Non-pigmented ciliary epithelial cell (primary cell): ENCODE measurements around the gene FARP1.
"Not testable (repeated sequence)": the region's sequence is repeated elsewhere in the genome, so short reads cannot be mapped to it uniquely, and the experiment has no call there.

Experiments
- DNase-seq: peaks from one replicate; pipeline ENCODE4 v3.0.0-alpha.2; 2010; ENCODE audit warnings: low read depth

The FARP1 gene

GRCh38 chr13:98366959-98367358, 224.1 kb downstream of the FARP1 start:
- no peak for DNase-seq

GRCh38 chr13:98368019-98368418, 225.1 kb downstream of the FARP1 start:
- DNase-seq, result no peak

- DNase-seq, result not testable (repeated sequence)
These were observed 226.6 kb downstream of the FARP1 start for GRCh38 chr13:98369520-98369919.

GRCh38 chr13:98370261-98370660, 227.4 kb downstream of the FARP1 start:
- DNase-seq, result no peak

- DNase-seq, result no peak
These were observed 228.1 kb downstream of the FARP1 start for GRCh38 chr13:98370806-98371515.

- no peak for DNase-seq
These were observed 228.7 kb downstream of the FARP1 start for GRCh38 chr13:98371516-98372023.

GRCh38 chr13:98372876-98373275, 230.0 kb downstream of the FARP1 start:
- DNase-seq, result no peak

GRCh38 chr13:98374750-98375149, 231.9 kb downstream of the FARP1 start:
- no peak for DNase-seq

- DNase-seq, result no peak
These were observed 234.9 kb downstream of the FARP1 start for GRCh38 chr13:98377635-98378378.

- DNase-seq, result no peak
These were observed 241.8 kb downstream of the FARP1 start for GRCh38 chr13:98384739-98385138.

- DNase-seq, result no peak
These were observed 242.7 kb downstream of the FARP1 start for GRCh38 chr13:98385606-98386005.

- no peak for DNase-seq
These were observed 243.7 kb downstream of the FARP1 start for GRCh38 chr13:98386637-98387036.

GRCh38 chr13:98389319-98389718, 246.4 kb downstream of the FARP1 start:
- no peak for DNase-seq

GRCh38 chr13:98390086-98390715, 247.3 kb downstream of the FARP1 start:
- no peak for DNase-seq

GRCh38 chr13:98393873-98394272, 251.0 kb downstream of the FARP1 start:
- DNase-seq, result no peak

- no peak for DNase-seq
These were observed 252.1 kb downstream of the FARP1 start for GRCh38 chr13:98394820-98395510.

- no peak for DNase-seq
These were observed 253.3 kb downstream of the FARP1 start for GRCh38 chr13:98396071-98396710.

- DNase-seq, result no peak
These were observed 254.3 kb downstream of the FARP1 start for GRCh38 chr13:98397221-98397620.

- no peak for DNase-seq
These were observed 255.0 kb downstream of the FARP1 start for GRCh38 chr13:98397861-98398260.

GRCh38 chr13:98398581-98398980, 255.7 kb downstream of the FARP1 start:
- no peak for DNase-seq

- DNase-seq, result no peak
These were observed 256.9 kb downstream of the FARP1 start for GRCh38 chr13:98399756-98400155.

GRCh38 chr13:98401934-98402333, 259.0 kb downstream of the FARP1 start:
- no peak for DNase-seq
